ENCODE measurements around the gene KMT2E. TPM values are rescaled to one million over a fixed set of nuclear protein-coding genes. Genes with fewer than 3 reads are reported as not detected.

KMT2E gene
- total RNA-seq, 1 donor from 2014 or later: 109 TPM

DNA sequence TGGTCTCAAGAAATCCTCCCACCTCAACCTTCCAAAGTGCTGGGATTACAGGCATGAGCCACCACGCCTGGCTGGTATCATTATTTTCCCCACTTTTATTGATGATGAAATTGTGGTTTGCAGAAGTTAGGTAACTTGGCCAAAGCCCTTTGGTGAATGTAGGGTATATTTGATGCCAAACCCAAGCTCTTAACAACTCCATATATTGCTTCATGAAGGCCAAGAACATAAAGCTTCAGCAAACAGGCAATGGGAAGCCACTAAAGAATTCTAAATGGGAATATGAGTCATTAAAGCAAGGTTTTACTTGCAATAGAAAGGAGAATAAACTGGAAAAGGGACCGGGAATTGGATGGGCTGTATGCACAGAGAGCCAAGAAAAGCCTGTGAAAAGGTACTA, 142.7 kb downstream of the KMT2E start:
- DNase-seq (ENCODE audit: low spot score in 2 of 2, unreplicated experiment in 2 of 2): no peak
- Mint-ChIP-seq H3K4me3 (no peak overlapping the region), H3K9me3 (no peaks in the 10 kb centered on the region), H3K4me1 (no peaks in the 10 kb centered on the region), H3K36me3 (peaks cover 7% of the 10 kb centered on the region), H3K27me3 (ENCODE audit: low read depth) (no peaks in the 10 kb centered on the region), H3K27ac (no peak overlapping the region)
- TF ChIP-seq, protein P1, sequence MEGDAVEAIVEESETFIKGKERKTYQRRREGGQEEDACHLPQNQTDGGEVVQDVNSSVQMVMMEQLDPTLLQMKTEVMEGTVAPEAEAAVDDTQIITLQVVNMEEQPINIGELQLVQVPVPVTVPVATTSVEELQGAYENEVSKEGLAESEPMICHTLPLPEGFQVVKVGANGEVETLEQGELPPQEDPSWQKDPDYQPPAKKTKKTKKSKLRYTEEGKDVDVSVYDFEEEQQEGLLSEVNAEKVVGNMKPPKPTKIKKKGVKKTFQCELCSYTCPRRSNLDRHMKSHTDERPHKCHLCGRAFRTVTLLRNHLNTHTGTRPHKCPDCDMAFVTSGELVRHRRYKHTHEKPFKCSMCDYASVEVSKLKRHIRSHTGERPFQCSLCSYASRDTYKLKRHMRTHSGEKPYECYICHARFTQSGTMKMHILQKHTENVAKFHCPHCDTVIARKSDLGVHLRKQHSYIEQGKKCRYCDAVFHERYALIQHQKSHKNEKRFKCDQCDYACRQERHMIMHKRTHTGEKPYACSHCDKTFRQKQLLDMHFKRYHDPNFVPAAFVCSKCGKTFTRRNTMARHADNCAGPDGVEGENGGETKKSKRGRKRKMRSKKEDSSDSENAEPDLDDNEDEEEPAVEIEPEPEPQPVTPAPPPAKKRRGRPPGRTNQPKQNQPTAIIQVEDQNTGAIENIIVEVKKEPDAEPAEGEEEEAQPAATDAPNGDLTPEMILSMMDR (IDR thresholded peaks at IDR 0.05; ENCODE audit: unreplicated experiment): no peak

GRCh38 chr7:105157278-105157677, 143.3 kb downstream of the KMT2E start:
- Mint-ChIP-seq H3K4me1 (no peaks in the 10 kb centered on the region), H3K27ac (no peak overlapping the region), H3K36me3 (peaks cover 7% of the 10 kb centered on the region), H3K27me3 (ENCODE audit: low read depth) (no peaks in the 10 kb centered on the region), H3K9me3 (no peaks in the 10 kb centered on the region), H3K4me3 (no peak overlapping the region)
- TF ChIP-seq, protein P1 (IDR thresholded peaks at IDR 0.05; ENCODE audit: unreplicated experiment): no peak
- no peak for DNase-seq (ENCODE audit: low spot score in 2 of 2, unreplicated experiment in 2 of 2)

- Mint-ChIP-seq H3K36me3 (peaks cover 33% of the 10 kb centered on the region), H3K9me3 (no peaks in the 10 kb centered on the region), H3K27me3 (ENCODE audit: low read depth) (no peaks in the 10 kb centered on the region), H3K4me1 (no peaks in the 10 kb centered on the region), H3K4me3 (no peak overlapping the region), H3K27ac (no peak overlapping the region)
- DNase-seq (ENCODE audit: low spot score in 2 of 2, unreplicated experiment in 2 of 2): no peak
- TF ChIP-seq, protein P1 (IDR thresholded peaks at IDR 0.05; ENCODE audit: unreplicated experiment): no peak
Measured at GRCh38 chr7:105161366-105161765, 147.4 kb downstream of the KMT2E start.
